Fibroblast of the aortic adventitia (primary cell): ENCODE data around the gene LYPD3. TPM values are rescaled to one million over a fixed set of nuclear protein-coding genes. Genes with fewer than 3 reads are reported as not detected.

Experiments used
- DNase-seq: peaks from one replicate; pipeline ENCODE4 v3.0.0-alpha.2; 2010; ENCODE audit warnings: low read depth
- H3K4me3 ChIP-seq: 2 replicates; pipeline ENCODE4 v1.5.1; 2011; ENCODE audit warnings: low read depth, mild to moderate bottlenecking, control low read depth, low read length, moderate library complexity
- total RNA-seq: library from RNA; depleted of rRNA; stranded (reverse); fragments of >200 nt; gene quantifications from 2 replicates; pipeline ENCODE4 v1.2.3, GENCODE V29; 2012; ENCODE audit warnings: low replicate concordance
- TF ChIP-seq, protein P1 (sequence below): IDR thresholded peaks from 2 replicates; pipeline ENCODE4 v1.5.1; 2011; ENCODE audit warnings: mild to moderate bottlenecking, low read length, control low read depth, inconsistent platforms; ENCODE audit not compliant: insufficient read depth

LYPD3 gene
- total RNA-seq, 1 donor: 0.36 TPM

DNA sequence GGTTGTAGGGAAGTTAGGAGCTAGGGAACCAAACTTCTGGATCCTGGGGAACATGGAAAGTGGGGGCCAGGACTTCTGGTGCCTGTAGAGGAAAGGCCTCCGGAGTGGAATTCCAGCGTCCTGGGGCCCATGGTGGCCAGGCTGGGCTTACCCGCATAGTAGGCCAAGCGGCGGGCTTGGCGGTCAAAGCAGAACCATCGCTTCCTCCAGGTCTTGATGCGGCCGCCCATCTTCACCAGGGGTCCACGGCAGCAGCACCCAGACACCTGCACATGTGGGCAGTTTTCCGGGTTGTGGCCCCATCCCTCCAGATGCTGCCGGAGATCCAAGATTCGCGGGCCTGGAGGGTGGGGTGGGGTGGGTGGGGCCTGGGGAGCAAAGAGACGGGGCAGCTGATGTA lies 13.8 kb upstream of the LYPD3 start:
- H3K4me3 ChIP-seq: no peak overlapping the region
- no peak for DNase-seq
- TF ChIP-seq, protein P1, sequence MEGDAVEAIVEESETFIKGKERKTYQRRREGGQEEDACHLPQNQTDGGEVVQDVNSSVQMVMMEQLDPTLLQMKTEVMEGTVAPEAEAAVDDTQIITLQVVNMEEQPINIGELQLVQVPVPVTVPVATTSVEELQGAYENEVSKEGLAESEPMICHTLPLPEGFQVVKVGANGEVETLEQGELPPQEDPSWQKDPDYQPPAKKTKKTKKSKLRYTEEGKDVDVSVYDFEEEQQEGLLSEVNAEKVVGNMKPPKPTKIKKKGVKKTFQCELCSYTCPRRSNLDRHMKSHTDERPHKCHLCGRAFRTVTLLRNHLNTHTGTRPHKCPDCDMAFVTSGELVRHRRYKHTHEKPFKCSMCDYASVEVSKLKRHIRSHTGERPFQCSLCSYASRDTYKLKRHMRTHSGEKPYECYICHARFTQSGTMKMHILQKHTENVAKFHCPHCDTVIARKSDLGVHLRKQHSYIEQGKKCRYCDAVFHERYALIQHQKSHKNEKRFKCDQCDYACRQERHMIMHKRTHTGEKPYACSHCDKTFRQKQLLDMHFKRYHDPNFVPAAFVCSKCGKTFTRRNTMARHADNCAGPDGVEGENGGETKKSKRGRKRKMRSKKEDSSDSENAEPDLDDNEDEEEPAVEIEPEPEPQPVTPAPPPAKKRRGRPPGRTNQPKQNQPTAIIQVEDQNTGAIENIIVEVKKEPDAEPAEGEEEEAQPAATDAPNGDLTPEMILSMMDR: no peak

GRCh38 chr19:43478323-43478722 lies 12.9 kb upstream of the LYPD3 start:
- no peak overlapping the region for H3K4me3 ChIP-seq
- TF ChIP-seq, protein P1: no peak
- no peak for DNase-seq

DNA sequence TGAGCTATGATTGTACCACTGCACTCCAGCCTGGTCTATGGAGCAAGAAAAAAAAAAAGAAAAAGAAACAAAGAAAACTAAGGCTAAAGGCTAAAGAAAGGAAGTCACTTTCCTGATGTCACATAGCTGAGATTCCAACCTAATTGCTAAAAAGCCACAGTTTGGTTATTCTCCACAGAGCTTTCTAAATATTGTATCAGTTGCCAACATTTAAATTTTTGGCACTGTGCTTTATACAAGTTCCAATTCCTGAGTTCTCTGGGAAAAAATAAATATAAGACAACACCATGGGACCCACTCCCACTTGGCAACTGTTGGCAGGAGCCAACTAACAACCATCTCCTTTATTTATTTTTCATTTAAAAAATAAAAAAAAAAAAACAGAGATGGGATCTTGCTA lies 11.2 kb upstream of the LYPD3 start:
- H3K4me3 ChIP-seq: no peak overlapping the region
- TF ChIP-seq, protein P1: no peak
- DNase-seq: peak; percentile 87

DNA sequence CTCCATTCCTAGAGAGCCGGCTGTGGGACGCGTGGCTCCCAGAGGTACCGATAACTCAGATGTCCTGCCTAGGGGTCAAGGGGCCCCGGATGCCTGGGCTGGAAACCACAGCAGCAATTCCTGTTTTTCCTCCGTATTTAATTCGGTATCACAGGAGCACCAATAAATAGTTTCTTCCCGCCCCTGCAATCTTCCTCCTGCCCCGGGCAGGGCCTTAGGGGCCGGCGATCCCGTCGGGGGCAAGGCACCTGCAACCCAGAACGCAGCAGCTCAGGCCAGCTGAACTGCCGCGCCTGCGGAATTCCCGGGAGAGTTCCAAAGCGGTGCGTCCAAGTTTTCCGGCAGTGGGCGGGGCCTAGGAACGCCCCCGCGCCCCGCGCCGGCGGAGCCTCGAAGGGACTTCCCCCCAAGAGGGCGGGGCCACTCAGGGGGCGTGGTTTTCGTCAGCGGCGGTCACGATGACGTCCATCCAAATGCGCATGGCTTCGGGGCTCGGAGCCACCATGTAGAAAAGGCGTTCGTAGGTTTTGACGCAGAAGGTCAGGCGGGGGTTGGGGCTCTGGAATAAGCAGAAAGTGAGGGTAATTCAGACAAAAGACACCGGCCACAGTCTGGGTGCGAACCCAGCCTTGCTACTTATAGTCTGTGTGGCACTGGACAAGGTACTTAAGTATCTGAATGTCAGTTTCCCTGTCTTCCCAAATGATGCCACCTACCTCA lies 9.7 kb upstream of the LYPD3 start:
- DNase-seq: peak; percentile 90
- TF ChIP-seq, protein P1: no peak
- H3K4me3 ChIP-seq: no peak overlapping the region

- TF ChIP-seq, protein P1: no peak
- no peak overlapping the region for H3K4me3 ChIP-seq
- DNase-seq: no peak
Observed at GRCh38 chr19:43474487-43474886, 9.1 kb upstream of the LYPD3 start.

DNA sequence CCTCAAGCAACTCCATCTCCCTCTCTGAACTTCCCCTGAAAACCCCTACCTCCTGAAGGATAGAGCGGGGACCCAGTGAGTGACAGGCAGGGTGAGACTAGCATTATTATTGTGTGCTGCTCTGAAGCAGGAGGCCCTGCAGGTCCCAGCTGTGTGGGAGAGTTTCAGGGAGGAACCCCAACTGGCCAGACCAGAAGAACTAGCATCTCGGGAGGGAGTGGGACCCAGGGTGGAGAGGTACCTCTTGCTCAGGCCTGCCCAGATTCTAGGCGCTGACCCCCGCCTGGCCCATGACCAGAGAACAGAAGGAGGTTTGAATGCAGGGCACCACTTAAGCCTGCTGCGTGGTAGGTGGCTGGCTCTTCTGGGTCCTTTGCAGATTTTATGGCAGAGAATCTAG lies 5.7 kb upstream of the LYPD3 start:
- DNase-seq: no peak
- H3K4me3 ChIP-seq: no peak overlapping the region
- TF ChIP-seq, protein P1: no peak

- no peak overlapping the region for H3K4me3 ChIP-seq
- TF ChIP-seq, protein P1: no peak
- DNase-seq: peak; percentile 40
Observed at GRCh38 chr19:43470288-43470687, 4.9 kb upstream of the LYPD3 start.
